ENCODE data around the gene PIK3AP1. TPM values are rescaled to one million over a fixed set of nuclear protein-coding genes. Genes with fewer than 3 reads are reported as not detected.

PIK3AP1 gene
- total RNA-seq, 1 donor from 2014 or later = 5.9 TPM

GRCh38 chr10:96658844-96659243 is 61.5 kb downstream of the PIK3AP1 start:
- no peak for DNase-seq (ENCODE audit: low spot score in 2 of 2)
- Histone ChIP-seq H3K4me1 (no peaks in the 10 kb centered on the region), H3K27ac (no peak overlapping the region), H3K36me3 (no peaks in the 10 kb centered on the region), H3K9me3 (no peaks in the 10 kb centered on the region), H3K4me3 (no peak overlapping the region), H3K27me3 (no peaks in the 10 kb centered on the region)
- intact Hi-C loops (cut with DNase I) = no loop called here
- no peak for TF ChIP-seq CTCF (IDR thresholded peaks at IDR 0.05)

GRCh38 chr10:96657385-96657784 is 62.9 kb downstream of the PIK3AP1 start:
- TF ChIP-seq CTCF (IDR thresholded peaks at IDR 0.05) = no peak
- H3K27ac ChIP-seq = no peak overlapping the region
- intact Hi-C loops (cut with DNase I) = no loop called here
- H3K4me3 ChIP-seq = no peak overlapping the region
- H3K27me3 ChIP-seq = no peaks in the 10 kb centered on the region
- no peaks in the 10 kb centered on the region for H3K4me1 ChIP-seq
- H3K36me3 ChIP-seq = no peaks in the 10 kb centered on the region
- no peaks in the 10 kb centered on the region for H3K9me3 ChIP-seq
- DNase-seq (ENCODE audit: low spot score in 2 of 2) = no peak

GRCh38 chr10:96656839-96657238 is 63.5 kb downstream of the PIK3AP1 start:
- Histone ChIP-seq H3K4me1 (no peaks in the 10 kb centered on the region), H3K4me3 (no peak overlapping the region), H3K27me3 (no peaks in the 10 kb centered on the region), H3K9me3 (no peaks in the 10 kb centered on the region), H3K36me3 (no peaks in the 10 kb centered on the region), H3K27ac (no peak overlapping the region)
- no peak for DNase-seq (ENCODE audit: low spot score in 2 of 2)
- intact Hi-C loops (cut with DNase I) = no loop called here
- no peak for TF ChIP-seq CTCF (IDR thresholded peaks at IDR 0.05)

GRCh38 chr10:96656198-96656577 is 64.1 kb downstream of the PIK3AP1 start:
- intact Hi-C loops (cut with DNase I) = no loop called here
- no peak for DNase-seq (ENCODE audit: low spot score in 2 of 2)
- TF ChIP-seq CTCF (IDR thresholded peaks at IDR 0.05) = no peak
- no peaks in the 10 kb centered on the region for H3K4me1 ChIP-seq
- H3K27me3 ChIP-seq = no peaks in the 10 kb centered on the region
- no peak overlapping the region for H3K27ac ChIP-seq
- H3K4me3 ChIP-seq = no peak overlapping the region
- no peaks in the 10 kb centered on the region for H3K9me3 ChIP-seq
- no peaks in the 10 kb centered on the region for H3K36me3 ChIP-seq

- DNase-seq (ENCODE audit: low spot score in 2 of 2) = no peak
Observed at GRCh38 chr10:96655461-96656197, 64.7 kb downstream of the PIK3AP1 start.

More at GRCh38 chr10:96655461-96656197, 64.7 kb downstream of the PIK3AP1 start:
- H3K27ac ChIP-seq = no peak overlapping the region
- H3K27me3 ChIP-seq = no peaks in the 10 kb centered on the region
- no peak for TF ChIP-seq CTCF (IDR thresholded peaks at IDR 0.05)
- H3K9me3 ChIP-seq = no peaks in the 10 kb centered on the region
- H3K36me3 ChIP-seq = no peaks in the 10 kb centered on the region
- intact Hi-C loops (cut with DNase I) = no loop called here
- no peak overlapping the region for H3K4me3 ChIP-seq
- no peaks in the 10 kb centered on the region for H3K4me1 ChIP-seq
